Vagina (tissue), 2 donors: ENCODE data around the gene PDE11A. TPM values are rescaled to one million over a fixed set of nuclear protein-coding genes. Genes with fewer than 3 reads are reported as not detected.

ENCODE experiments used
- DNase-seq, 2 donors: peaks; one replicate each; pipeline ENCODE4 v3.0.0-alpha.2; 2017; ENCODE audit errors: extremely low spot score in 2 of 2
- H3K27ac ChIP-seq: fragments of 200-600 bp; sonication (generic); one replicate; pipeline ENCODE4 v1.5.1; 2019
- H3K27me3 ChIP-seq: fragments of 200-600 bp; sonication (generic); one replicate; pipeline ENCODE4 v1.5.1; 2019
- H3K36me3 ChIP-seq, 2 donors: fragments of 200-600 bp; sonication (generic); one replicate each; pipeline ENCODE4 v1.5.1; 2017 to 2019
- H3K4me1 ChIP-seq: fragments of 200-600 bp; sonication (generic); one replicate; pipeline ENCODE4 v1.5.1; 2019
- H3K4me3 ChIP-seq, 2 donors: fragments of 200-600 bp; sonication (generic); 1 replicate in 1 of 2; 2 replicates in 1 of 2; pipeline ENCODE4 v1.5.1; 2016 to 2019
- H3K9me3 ChIP-seq: fragments of 200-600 bp; sonication (generic); one replicate; pipeline ENCODE4 v1.5.1; 2019
- CTCF ChIP-seq, 3 experiments: fragments of 450-650 bp in 2 of 3; fragments of 200-600 bp in 1 of 3; sonication (generic) in 1 of 3; IDR thresholded peaks; one replicate each; pipeline ENCODE4 v1.5.1; 2017 to 2019; ENCODE audit warnings: antibody characterized with exemption in 3 of 3, mild to moderate bottlenecking in 2 of 3, moderate library complexity in 2 of 3
- POLR2A ChIP-seq, 2 donors: fragments of 450-650 bp; IDR thresholded peaks; one replicate each; pipeline ENCODE4 v1.6.1; 2017; ENCODE audit warnings: antibody characterized with exemption in 2 of 2, mild to moderate bottlenecking in 2 of 2, moderate library complexity in 2 of 2
- POLR2AphosphoS5 ChIP-seq, 2 donors: sonication (generic); formaldehyde crosslinking; IDR thresholded peaks; one replicate each; pipeline ENCODE4 v1.9.0; 2017; ENCODE audit warnings: antibody characterized with exemption in 2 of 2, mild to moderate bottlenecking in 2 of 2, low read depth in 1 of 2; ENCODE audit not compliant: insufficient read depth in 1 of 2
- intact Hi-C: fragments of 100-400 bp; cut with DNase I; formaldehyde crosslinking; loops from one replicate; pipeline ENCODE4 v1.15.1; 2023
- total RNA-seq: library from RNA; depleted of rRNA; stranded (reverse); fragments of >200 nt; gene quantifications from one replicate; pipeline ENCODE4 v1.2.3, GENCODE V29; 2016

The PDE11A gene
- total RNA-seq, 1 donor from 2014 or later: 0.25 TPM

- H3K27me3 ChIP-seq: no peaks in the 10 kb centered on the region
- H3K36me3 ChIP-seq: no peaks in the 10 kb centered on the region
- no peaks in the 10 kb centered on the region for H3K9me3 ChIP-seq
- no peak for DNase-seq
- intact Hi-C loops: no loop called here
- H3K4me1 ChIP-seq: no peaks in the 10 kb centered on the region
- TF ChIP-seq CTCF (IDR thresholded peaks at IDR 0.05) (no peak), POLR2A (IDR thresholded peaks at IDR 0.05) (no peak), POLR2AphosphoS5 (IDR thresholded peaks at IDR 0.05; ENCODE audit: insufficient read depth in 1 of 2, low read depth in 1 of 2) (no peak)
- no peak overlapping the region for H3K27ac ChIP-seq
- no peak overlapping the region for H3K4me3 ChIP-seq
These were observed 405.0 kb downstream of the PDE11A start for GRCh38 chr2:177667626-177668025.

GRCh38 chr2:177666408-177666807, 406.2 kb downstream of the PDE11A start:
- intact Hi-C loops: no loop called here
- Histone ChIP-seq H3K27me3 (no peaks in the 10 kb centered on the region), H3K4me3 (no peak overlapping the region), H3K36me3 (no peaks in the 10 kb centered on the region), H3K4me1 (no peaks in the 10 kb centered on the region), H3K27ac (no peak overlapping the region), H3K9me3 (no peaks in the 10 kb centered on the region)
- no peak for TF ChIP-seq POLR2AphosphoS5 (IDR thresholded peaks at IDR 0.05; ENCODE audit: insufficient read depth in 1 of 2, low read depth in 1 of 2)
- no peak for TF ChIP-seq CTCF (IDR thresholded peaks at IDR 0.05)
- TF ChIP-seq POLR2A (IDR thresholded peaks at IDR 0.05): no peak
- DNase-seq: no peak

GRCh38 chr2:177665948-177666347, 406.6 kb downstream of the PDE11A start:
- no peak overlapping the region for H3K4me3 ChIP-seq
- no peaks in the 10 kb centered on the region for H3K36me3 ChIP-seq
- no peak overlapping the region for H3K27ac ChIP-seq
- no peak for DNase-seq
- H3K27me3 ChIP-seq: no peaks in the 10 kb centered on the region
- TF ChIP-seq POLR2A (IDR thresholded peaks at IDR 0.05) (no peak), CTCF (IDR thresholded peaks at IDR 0.05) (no peak), POLR2AphosphoS5 (IDR thresholded peaks at IDR 0.05; ENCODE audit: insufficient read depth in 1 of 2, low read depth in 1 of 2) (no peak)
- intact Hi-C loops: no loop called here
- H3K9me3 ChIP-seq: no peaks in the 10 kb centered on the region
- no peaks in the 10 kb centered on the region for H3K4me1 ChIP-seq

GRCh38 chr2:177665328-177665727, 407.2 kb downstream of the PDE11A start:
- intact Hi-C loops: no loop called here

GRCh38 chr2:177662895-177663294, 409.7 kb downstream of the PDE11A start:
- TF ChIP-seq CTCF (IDR thresholded peaks at IDR 0.05) (no peak), POLR2A (IDR thresholded peaks at IDR 0.05) (no peak), POLR2AphosphoS5 (IDR thresholded peaks at IDR 0.05; ENCODE audit: insufficient read depth in 1 of 2, low read depth in 1 of 2) (no peak)

More at GRCh38 chr2:177665328-177665727, 407.2 kb downstream of the PDE11A start:
- DNase-seq: no peak
- Histone ChIP-seq H3K36me3 (no peaks in the 10 kb centered on the region), H3K27ac (no peak overlapping the region), H3K4me3 (no peak overlapping the region), H3K9me3 (no peaks in the 10 kb centered on the region), H3K27me3 (no peaks in the 10 kb centered on the region), H3K4me1 (no peaks in the 10 kb centered on the region)
- no peak for TF ChIP-seq POLR2A (IDR thresholded peaks at IDR 0.05)
- TF ChIP-seq POLR2AphosphoS5 (IDR thresholded peaks at IDR 0.05; ENCODE audit: insufficient read depth in 1 of 2, low read depth in 1 of 2): no peak
- no peak for TF ChIP-seq CTCF (IDR thresholded peaks at IDR 0.05)

More at GRCh38 chr2:177662895-177663294, 409.7 kb downstream of the PDE11A start:
- H3K9me3 ChIP-seq: no peaks in the 10 kb centered on the region
- H3K27ac ChIP-seq: no peak overlapping the region
- no peaks in the 10 kb centered on the region for H3K27me3 ChIP-seq
- no peak overlapping the region for H3K4me3 ChIP-seq
- no peaks in the 10 kb centered on the region for H3K36me3 ChIP-seq
- intact Hi-C loops: no loop called here
- DNase-seq: no peak
- H3K4me1 ChIP-seq: no peaks in the 10 kb centered on the region
